Fibroblast of villous mesenchyme (primary cell): ENCODE measurements around the gene MSANTD1. TPM values are rescaled to one million over a fixed set of nuclear protein-coding genes. Genes with fewer than 3 reads are reported as not detected.

Experiments
- DNase-seq: peaks from one replicate; pipeline ENCODE4 v3.0.0-alpha.2; 2010; ENCODE audit warnings: low read depth
- H3K4me3 ChIP-seq: 2 replicates; pipeline ENCODE4 v1.5.1; 2011; ENCODE audit warnings: low read depth, mild to moderate bottlenecking, low read length
- total RNA-seq: library from RNA; depleted of rRNA; stranded (reverse); fragments of >200 nt; gene quantifications from 2 replicates; pipeline ENCODE4 v1.2.3, GENCODE V29; 2012
- TF ChIP-seq, protein P1 (sequence below): IDR thresholded peaks from 2 replicates; pipeline ENCODE4 v1.5.1; 2012; ENCODE audit warnings: low read depth, mild to moderate bottlenecking, low read length; ENCODE audit not compliant: insufficient read depth

Gene MSANTD1
- total RNA-seq, 1 donor: 0.86 TPM

GRCh38 chr4:3257103-3257555, 8.2 kb downstream of the MSANTD1 start:
- TF ChIP-seq, protein P1, sequence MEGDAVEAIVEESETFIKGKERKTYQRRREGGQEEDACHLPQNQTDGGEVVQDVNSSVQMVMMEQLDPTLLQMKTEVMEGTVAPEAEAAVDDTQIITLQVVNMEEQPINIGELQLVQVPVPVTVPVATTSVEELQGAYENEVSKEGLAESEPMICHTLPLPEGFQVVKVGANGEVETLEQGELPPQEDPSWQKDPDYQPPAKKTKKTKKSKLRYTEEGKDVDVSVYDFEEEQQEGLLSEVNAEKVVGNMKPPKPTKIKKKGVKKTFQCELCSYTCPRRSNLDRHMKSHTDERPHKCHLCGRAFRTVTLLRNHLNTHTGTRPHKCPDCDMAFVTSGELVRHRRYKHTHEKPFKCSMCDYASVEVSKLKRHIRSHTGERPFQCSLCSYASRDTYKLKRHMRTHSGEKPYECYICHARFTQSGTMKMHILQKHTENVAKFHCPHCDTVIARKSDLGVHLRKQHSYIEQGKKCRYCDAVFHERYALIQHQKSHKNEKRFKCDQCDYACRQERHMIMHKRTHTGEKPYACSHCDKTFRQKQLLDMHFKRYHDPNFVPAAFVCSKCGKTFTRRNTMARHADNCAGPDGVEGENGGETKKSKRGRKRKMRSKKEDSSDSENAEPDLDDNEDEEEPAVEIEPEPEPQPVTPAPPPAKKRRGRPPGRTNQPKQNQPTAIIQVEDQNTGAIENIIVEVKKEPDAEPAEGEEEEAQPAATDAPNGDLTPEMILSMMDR: no peak
- no peak overlapping the region for H3K4me3 ChIP-seq
- no peak for DNase-seq

DNA sequence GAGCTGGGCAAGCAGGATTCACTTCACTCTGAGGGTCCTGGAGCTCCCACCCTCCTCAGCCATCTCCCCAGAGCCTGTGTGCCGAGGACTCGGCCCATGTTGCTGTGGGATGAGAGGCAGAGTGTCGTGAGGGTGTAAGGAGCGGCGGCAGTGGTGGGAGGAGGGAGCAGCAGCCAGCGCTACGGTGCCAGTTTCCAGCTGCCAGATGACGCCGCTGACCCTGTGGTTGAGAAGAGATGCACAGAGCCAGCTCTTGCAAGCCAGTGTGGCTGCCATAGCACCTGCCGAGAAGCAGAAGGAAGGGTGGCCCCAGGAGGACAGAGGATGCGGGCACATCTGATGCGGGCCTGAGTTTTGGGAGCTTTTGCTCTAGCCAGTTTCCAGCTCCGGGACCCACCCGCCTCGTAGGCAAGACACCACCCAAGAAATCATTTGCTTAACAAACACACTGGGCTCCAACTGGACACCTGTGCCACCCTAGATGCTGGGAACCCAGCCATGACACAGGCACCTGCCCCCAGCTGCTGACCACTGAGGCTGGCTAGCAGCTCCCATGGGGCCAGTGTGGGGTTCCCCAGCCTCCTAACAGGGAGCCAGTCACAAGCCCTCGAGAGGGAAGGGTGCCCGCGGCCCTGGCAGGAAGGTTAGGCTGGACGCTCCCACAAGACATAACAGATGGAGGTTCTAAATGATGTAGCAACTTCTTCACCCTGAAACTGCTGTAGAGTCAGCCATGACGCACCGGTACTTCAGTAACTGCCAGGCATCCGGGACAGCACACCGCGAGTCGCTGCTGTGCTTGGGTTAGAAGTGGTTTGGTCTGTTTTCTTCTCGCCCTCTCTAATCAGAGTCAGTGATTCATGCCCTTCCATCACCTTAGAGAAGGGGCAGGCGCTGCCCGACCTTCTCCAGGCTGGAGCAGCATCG, 8.9 kb downstream of the MSANTD1 start:
- no peak for DNase-seq
- TF ChIP-seq, protein P1: no peak
- no peak overlapping the region for H3K4me3 ChIP-seq

DNA sequence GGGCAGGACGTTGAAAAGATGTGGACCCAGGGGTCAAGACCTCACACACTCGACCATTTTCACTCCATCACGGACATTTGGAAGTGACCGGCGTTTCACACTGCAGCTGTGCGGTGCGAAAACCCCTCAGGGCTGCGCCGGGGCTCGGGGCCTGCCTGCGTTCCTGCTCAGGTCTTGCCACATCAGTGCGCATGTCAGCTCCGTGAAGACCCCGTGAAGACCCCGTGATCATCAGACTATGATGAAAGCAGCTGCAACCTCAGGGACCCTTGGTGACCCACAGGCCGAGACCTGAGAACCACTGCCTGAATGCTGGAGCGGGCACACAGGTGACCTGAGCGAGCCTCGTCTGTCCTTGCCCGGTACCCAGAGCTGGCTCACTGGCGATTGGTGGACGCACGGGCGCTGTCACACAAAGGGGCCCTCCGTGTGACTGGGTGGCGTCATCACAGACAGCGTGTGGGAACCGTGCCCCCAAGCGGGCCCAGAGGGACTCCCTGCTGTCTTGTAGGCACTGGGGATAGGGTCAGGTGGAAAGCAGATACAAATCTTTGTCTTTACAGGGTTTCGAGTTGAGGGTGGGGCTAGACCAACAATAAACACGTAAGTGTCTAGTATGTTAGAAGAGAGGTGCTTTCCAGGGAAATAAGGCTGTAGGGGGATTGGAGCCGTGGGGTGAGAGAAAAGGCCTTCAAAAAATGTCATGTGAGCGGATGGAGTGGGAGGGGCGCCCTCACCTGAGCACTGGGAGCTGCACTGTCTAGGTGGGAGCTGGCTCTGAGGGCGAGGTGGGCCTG, 12.7 kb downstream of the MSANTD1 start:
- no peak overlapping the region for H3K4me3 ChIP-seq
- TF ChIP-seq, protein P1: no peak
- no peak for DNase-seq

DNA sequence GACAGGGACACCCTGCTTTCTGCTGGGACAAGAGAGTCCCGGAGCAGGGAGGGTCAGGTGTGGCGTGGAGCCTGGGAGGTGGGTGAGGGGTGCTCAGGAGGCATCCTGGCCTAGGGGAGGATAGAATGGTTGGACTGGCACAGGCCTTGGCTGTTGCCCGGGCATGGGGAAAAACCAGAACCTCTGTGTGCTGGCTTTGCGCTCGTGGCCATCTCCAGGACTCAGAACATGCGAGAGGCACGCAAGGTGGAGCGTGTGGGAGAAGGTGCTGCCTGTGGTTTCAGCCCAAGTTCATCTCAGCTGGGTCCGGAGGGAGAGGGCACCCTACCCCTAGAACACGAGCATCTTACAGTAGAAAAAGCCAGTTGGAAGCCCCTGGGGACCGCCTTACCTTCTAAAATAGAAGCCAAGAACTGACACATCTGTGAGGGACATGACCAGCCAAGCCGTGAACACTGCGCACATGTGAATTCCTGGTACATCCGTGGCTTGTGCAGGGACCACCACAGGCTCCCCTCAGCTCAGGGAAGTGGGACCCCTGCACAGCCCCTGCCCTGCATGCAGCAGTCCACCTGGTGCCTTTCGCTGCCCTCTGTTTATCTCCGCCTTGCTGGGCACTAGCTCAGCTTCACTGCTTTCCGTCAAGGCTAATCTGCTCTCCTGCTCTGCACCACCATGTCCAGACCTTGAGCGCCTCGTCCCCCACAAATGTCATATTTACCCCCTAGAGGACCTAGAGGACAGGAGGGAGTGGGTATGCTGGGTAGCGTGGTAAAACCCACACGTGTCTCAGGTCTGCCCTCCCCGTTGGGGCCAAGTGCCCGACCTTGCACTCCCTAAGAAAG, 13.5 kb downstream of the MSANTD1 start:
- TF ChIP-seq, protein P1: no peak
- no peak for DNase-seq
- no peak overlapping the region for H3K4me3 ChIP-seq

DNA sequence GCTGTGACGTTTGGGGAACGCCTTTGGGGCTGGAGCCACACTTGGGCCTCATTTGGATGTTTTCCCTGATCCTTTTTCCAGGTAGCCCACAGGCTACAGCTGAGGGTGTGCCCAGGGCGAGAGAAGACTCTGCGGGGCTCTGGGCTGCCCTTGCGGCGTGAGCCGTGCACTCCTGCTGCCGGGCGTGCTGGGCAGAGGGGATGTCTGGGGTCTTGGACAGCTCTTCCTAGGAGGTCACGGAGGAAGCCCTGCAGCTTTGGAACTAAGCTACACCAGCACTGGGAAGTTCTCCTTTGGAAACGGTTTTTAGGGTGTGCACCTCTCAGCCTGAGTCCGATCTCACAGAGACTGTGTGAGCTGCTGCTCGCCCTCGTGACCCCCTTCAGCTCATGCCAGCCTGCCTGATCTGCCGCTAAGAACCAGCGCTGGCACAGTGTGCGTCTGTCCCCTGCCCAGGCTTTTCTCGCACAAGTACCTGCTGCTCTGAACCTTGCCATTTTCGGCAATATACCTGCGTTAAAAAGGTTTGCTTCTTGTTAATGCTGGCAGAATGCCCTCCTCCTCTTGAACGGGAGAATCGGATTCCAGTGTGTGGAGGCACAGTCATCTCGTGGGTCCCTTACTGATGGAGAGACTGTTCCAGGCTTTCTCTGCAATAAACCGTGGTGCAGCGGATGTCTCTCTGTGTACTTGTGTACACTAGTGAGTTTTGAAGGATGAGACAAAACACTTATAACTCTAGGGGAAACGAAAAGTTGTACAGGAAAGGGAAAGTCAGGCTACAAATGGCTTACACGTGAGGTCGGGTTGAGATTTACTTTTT, 14.3 kb downstream of the MSANTD1 start:
- no peak overlapping the region for H3K4me3 ChIP-seq
- DNase-seq: no peak
- TF ChIP-seq, protein P1: no peak

DNA sequence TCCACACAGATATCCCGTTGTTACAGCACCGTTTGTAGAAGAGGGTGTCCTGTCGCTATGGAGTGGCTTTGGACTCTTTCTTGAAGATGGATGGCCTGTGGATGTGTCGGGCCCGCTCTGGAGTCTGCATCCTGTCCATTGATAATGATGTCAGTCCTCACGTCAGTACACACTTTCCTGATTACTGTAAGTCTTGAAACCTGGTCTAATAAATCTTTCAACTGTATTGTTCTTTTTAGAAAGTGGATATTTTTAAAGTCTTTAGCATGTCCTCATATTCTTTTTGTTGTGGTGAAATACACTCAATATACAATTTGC, 14.9 kb downstream of the MSANTD1 start:
- DNase-seq: no peak
- TF ChIP-seq, protein P1: no peak

More for the DNA sequence above, 14.9 kb downstream of the MSANTD1 start:
- H3K4me3 ChIP-seq: no peak overlapping the region
